HG03066 (cell line): ENCODE results near the gene USP17L20.
"Not testable (repeated sequence)": the region's sequence is repeated elsewhere in the genome, so short reads cannot be mapped to it uniquely, and the experiment has no call there.

Source experiments
- ATAC-seq: cut with Tn5 transposase; IDR thresholded peaks from one replicate; pipeline ENCODE4 v1.9.1; 2021; ENCODE audit warnings: low read depth; ENCODE audit not compliant: unreplicated experiment

Gene USP17L20, protein sequence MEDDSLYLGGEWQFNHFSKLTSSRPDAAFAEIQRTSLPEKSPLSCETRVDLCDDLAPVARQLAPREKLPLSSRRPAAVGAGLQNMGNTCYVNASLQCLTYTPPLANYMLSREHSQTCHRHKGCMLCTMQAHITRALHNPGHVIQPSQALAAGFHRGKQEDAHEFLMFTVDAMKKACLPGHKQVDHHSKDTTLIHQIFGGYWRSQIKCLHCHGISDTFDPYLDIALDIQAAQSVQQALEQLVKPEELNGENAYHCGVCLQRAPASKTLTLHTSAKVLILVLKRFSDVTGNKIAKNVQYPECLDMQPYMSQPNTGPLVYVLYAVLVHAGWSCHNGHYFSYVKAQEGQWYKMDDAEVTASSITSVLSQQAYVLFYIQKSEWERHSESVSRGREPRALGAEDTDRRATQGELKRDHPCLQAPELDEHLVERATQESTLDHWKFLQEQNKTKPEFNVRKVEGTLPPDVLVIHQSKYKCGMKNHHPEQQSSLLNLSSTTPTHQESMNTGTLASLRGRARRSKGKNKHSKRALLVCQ

GRCh38 chr4:9257824-9258223 lies at the start of gene USP17L20:
USP17L20 (plus strand) TSS chr4:9258124; CDS start chr4:9258124, 0 bp downstream.
- ATAC-seq, result not testable (repeated sequence)

DNA sequence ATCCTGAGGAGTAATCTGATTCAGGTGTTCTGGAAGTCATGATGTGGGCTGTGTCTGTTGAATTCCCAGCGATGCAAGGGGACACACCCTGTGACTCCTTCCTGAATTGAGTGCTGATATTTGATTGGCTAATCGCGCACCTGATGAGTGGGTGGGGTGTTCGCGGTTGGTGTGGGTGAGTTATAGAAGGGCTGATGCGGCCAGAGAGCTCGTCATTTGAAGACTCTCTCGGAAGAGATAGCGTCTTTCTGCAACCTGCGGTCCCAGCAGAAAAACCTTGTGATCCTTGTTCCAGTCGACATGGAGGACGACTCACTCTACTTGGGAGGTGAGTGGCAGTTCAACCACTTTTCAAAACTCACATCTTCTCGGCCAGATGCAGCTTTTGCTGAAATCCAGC lies 47.6 kb upstream of the USP17L20 start, which contains the start of gene USP17L10:
Gene USP17L10 (plus strand): TSS at position 301 of the 400 bp plus-strand sequence. CDS start 0 bp downstream, at position 301.
- not testable (repeated sequence) for ATAC-seq

- not testable (repeated sequence) for ATAC-seq
Measured at GRCh38 chr4:9214701-9215100, 43.2 kb upstream of the USP17L20 start.

- not testable (repeated sequence) for ATAC-seq
Measured at GRCh38 chr4:9215105-9215504, 42.8 kb upstream of the USP17L20 start, which contains the start of gene USP17L11. USP17L11 (plus strand) TSS chr4:9215405; CDS start chr4:9215405, 0 bp downstream.

DNA sequence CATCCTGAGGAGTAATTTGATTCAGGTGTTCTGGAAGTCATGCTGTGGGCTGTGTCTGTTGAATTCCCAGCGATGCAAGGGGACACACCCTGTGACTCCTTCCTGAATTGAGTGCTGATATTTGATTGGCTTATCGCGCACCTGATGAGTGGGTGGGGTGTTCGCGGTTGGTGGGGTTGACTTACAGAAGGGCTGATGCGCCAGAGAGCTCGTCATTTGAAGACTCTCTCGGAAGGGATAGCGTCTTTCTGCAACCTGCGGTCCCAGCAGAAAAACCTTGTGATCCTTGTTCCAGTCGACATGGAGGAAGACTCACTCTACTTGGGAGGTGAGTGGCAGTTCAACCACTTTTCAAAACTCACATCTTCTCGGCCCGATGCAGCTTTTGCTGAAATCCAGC lies 38.1 kb upstream of the USP17L20 start, which contains the start of gene USP17L12:
Gene USP17L12 (plus strand): TSS at position 301 of the 400 bp plus-strand sequence. CDS start 0 bp downstream, at position 301.
- not testable (repeated sequence) for ATAC-seq

- not testable (repeated sequence) for ATAC-seq
Measured at GRCh38 chr4:9224596-9224995, 33.3 kb upstream of the USP17L20 start, which contains the start of gene USP17L13. USP17L13 (plus strand) TSS chr4:9224896; CDS start chr4:9224896, 0 bp downstream.

DNA sequence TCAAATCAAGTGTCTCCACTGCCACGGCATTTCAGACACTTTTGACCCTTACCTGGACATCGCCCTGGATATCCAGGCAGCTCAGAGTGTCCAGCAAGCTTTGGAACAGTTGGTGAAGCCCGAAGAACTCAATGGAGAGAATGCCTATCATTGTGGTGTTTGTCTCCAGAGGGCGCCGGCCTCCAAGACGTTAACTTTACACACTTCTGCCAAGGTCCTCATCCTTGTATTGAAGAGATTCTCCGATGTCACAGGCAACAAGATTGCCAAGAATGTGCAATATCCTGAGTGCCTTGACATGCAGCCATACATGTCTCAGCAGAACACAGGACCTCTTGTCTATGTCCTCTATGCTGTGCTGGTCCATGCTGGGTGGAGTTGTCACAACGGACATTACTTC lies 27.7 kb upstream of the USP17L20 start:
- ATAC-seq, result not testable (repeated sequence)

GRCh38 chr4:9234085-9234484 lies 23.8 kb upstream of the USP17L20 start, which contains the start of gene USP17L15:
USP17L15 (plus strand) TSS chr4:9234385; CDS start chr4:9234385, 0 bp downstream.
- not testable (repeated sequence) for ATAC-seq

DNA sequence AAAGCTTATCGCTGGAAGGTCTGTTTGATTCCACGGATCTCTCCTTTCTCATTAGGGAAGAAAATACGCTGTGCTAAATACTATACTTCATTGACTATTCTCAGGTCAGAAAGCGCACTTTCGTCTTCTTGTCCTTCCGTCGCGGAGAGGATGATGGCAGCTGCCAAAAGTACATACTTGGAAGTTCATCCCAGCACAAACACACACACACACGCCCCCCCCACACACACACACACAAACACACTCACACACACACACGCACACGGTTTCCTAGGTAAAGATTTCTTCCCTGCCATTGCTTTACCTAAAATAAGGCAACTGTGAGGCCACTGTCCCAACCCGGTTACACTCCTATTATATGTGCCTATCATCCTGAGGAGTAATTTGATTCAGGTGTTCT lies 19.5 kb upstream of the USP17L20 start:
- not testable (repeated sequence) for ATAC-seq

DNA sequence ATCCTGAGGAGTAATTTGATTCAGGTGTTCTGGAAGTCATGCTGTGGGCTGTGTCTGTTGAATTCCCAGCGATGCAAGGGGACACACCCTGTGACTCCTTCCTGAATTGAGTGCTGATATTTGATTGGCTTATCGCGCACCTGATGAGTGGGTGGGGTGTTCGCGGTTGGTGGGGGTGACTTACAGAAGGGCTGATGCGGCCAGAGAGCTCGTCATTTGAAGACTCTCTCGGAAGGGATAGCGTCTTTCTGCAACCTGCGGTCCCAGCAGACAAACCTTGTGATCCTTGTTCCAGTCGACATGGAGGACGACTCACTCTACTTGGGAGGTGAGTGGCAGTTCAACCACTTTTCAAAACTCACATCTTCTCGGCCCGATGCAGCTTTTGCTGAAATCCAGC lies 14.3 kb upstream of the USP17L20 start, which contains the start of gene USP17L17:
Gene USP17L17 (plus strand): TSS at position 301 of the 400 bp plus-strand sequence. CDS start 0 bp downstream, at position 301.
- ATAC-seq, result not testable (repeated sequence)

DNA sequence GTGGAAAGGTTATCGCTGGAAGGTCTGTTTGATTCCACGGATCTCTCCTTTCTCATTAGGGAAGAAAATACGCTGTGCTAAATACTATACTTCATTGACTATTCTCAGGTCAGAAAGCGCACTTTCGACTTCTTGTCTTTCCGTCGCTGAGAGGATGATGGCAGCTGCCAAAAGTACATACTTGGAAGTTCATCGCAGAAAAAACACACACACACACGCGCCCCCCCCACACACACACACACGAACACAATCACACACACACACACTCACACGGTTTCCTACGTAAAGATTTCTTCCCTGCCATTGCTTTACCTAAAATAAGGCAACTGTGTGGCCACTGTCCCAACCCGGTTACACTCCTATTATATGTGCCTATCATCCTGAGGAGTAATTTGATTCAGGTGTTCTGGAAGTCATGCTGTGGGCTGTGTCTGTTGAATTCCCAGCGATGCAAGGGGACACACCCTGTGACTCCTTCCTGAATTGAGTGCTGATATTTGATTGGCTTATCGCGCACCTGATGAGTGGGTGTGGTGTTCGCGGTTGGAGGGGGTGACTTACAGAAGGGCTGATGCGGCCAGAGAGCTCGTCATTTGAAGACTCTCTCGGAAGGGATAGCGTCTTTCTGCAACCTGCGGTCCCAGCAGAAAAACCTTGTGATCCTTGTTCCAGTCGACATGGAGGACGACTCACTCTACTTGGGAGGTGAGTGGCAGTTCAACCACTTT lies 9.8 kb upstream of the USP17L20 start, which contains the start of gene USP17L18:
Gene USP17L18 (plus strand): TSS at position 678 of the 728 bp plus-strand sequence. CDS start 0 bp downstream, at position 678.
- ATAC-seq, result not testable (repeated sequence)

- ATAC-seq, result not testable (repeated sequence)
Measured at GRCh38 chr4:9253078-9253477, 4.8 kb upstream of the USP17L20 start, which contains the start of gene USP17L19. USP17L19 (plus strand) TSS chr4:9253378; CDS start chr4:9253378, 0 bp downstream.

DNA sequence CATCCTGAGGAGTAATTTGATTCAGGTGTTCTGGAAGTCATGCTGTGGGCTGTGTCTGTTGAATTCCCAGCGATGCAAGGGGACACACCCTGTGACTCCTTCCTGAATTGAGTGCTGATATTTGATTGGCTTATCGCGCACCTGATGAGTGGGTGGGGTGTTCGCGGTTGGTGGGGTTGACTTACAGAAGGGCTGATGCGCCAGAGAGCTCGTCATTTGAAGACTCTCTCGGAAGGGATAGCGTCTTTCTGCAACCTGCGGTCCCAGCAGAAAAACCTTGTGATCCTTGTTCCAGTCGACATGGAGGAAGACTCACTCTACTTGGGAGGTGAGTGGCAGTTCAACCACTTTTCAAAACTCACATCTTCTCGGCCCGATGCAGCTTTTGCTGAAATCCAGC lies 4.6 kb downstream of the USP17L20 start, which contains the start of gene USP17L21:
Gene USP17L21 (plus strand): TSS at position 301 of the 400 bp plus-strand sequence. CDS start 0 bp downstream, at position 301.
- ATAC-seq, result not testable (repeated sequence)

GRCh38 chr4:9267319-9267718 lies 9.4 kb downstream of the USP17L20 start, which contains the start of gene USP17L22:
USP17L22 (plus strand) TSS chr4:9267619; CDS start chr4:9267619, 0 bp downstream.
- ATAC-seq, result not testable (repeated sequence)

GRCh38 chr4:9271719-9272118 lies 13.8 kb downstream of the USP17L20 start:
- not testable (repeated sequence) for ATAC-seq
